HG02840 (cell line): ENCODE data around the gene PRAMEF1.
"Not testable (repeated sequence)": the region's sequence is repeated elsewhere in the genome, so short reads cannot be mapped to it uniquely, and the experiment has no call there.

ENCODE experiments used
- ATAC-seq: cut with Tn5 transposase; IDR thresholded peaks from one replicate; pipeline ENCODE4 v1.9.1; 2021; ENCODE audit warnings: mild to moderate bottlenecking, moderate library complexity, moderate number of reproducible peaks; ENCODE audit not compliant: unreplicated experiment, low FRiP score

Gene PRAMEF1

GRCh38 chr1:12774801-12775345, 16.3 kb upstream of the PRAMEF1 start:
- no peak for ATAC-seq

GRCh38 chr1:12775443-12775842, 15.8 kb upstream of the PRAMEF1 start:
- ATAC-seq, result no peak

- no peak for ATAC-seq
Observed at GRCh38 chr1:12776801-12777557, 14.2 kb upstream of the PRAMEF1 start.

GRCh38 chr1:12778061-12778460, 13.1 kb upstream of the PRAMEF1 start:
- no peak for ATAC-seq

- ATAC-seq, result no peak
Observed at GRCh38 chr1:12778907-12779306, 12.3 kb upstream of the PRAMEF1 start.

- not testable (repeated sequence) for ATAC-seq
Observed at GRCh38 chr1:12781488-12781887, 9.7 kb upstream of the PRAMEF1 start.

- not testable (repeated sequence) for ATAC-seq
Observed at GRCh38 chr1:12783783-12784182, 7.4 kb upstream of the PRAMEF1 start.

- not testable (repeated sequence) for ATAC-seq
Observed at GRCh38 chr1:12784729-12785128, 6.5 kb upstream of the PRAMEF1 start.

GRCh38 chr1:12798911-12799310, 7.7 kb downstream of the PRAMEF1 start:
- no peak for ATAC-seq

GRCh38 chr1:12799730-12800129, 8.5 kb downstream of the PRAMEF1 start:
- no peak for ATAC-seq

GRCh38 chr1:12809933-12810332, 18.7 kb downstream of the PRAMEF1 start:
- no peak for ATAC-seq

GRCh38 chr1:12810691-12811408, 19.7 kb downstream of the PRAMEF1 start:
- ATAC-seq, result no peak

- no peak for ATAC-seq
Observed at GRCh38 chr1:12811409-12811784, 20.2 kb downstream of the PRAMEF1 start.

GRCh38 chr1:12819061-12819460, 27.9 kb downstream of the PRAMEF1 start:
- not testable (repeated sequence) for ATAC-seq

GRCh38 chr1:12831310-12831709, 40.1 kb downstream of the PRAMEF1 start, which contains the start of gene PRAMEF11:
Gene PRAMEF11 (minus strand): TSS chr1:12831410. CDS start chr1:12828789, 2,621 bp downstream.
- ATAC-seq, result not testable (repeated sequence)

- ATAC-seq, result not testable (repeated sequence)
Observed at GRCh38 chr1:12833251-12833650, 42.1 kb downstream of the PRAMEF1 start.
